NB4 (cell line): ENCODE results near the gene EFNA4.

Experiments used
- POLR2A ChIP-seq: IDR thresholded peaks from 2 replicates; pipeline ENCODE4 v1.6.1; 2011; ENCODE audit warnings: mild to moderate bottlenecking; ENCODE audit not compliant: insufficient read length; ENCODE audit errors: extremely low read depth
- TF ChIP-seq, protein P1 (sequence below): IDR thresholded peaks from one replicate; pipeline ENCODE4 v1.5.1; 2012; ENCODE audit warnings: low read depth, low read length

DNA sequence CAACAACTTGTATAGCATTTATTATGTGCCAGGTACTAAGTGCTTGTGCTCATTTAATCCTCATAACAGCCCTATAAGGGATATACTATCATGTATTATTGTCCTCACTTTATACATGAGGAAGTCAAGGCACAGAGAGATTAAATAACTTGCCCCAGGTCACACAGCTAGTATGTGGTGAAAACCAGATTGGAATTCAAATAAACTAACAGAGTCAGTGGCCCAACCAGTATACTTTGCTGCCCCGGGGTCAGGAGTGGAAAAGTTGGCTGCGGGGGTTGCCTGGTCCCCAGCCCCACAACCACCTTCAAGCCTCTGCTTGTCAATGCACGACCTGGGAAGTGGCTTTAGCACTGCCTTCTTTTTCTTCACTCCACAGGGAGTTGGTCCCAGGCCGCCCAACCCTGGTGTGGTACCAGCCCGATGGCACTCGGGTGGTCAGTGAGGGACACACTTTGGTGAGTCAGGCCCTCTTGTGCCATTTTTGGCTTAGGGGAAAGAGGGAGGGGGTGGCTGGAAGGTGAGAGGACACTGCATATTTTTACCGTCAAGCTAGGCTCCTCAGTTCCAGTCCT is 9.9 kb upstream of the EFNA4 start:
- TF ChIP-seq, protein P1, sequence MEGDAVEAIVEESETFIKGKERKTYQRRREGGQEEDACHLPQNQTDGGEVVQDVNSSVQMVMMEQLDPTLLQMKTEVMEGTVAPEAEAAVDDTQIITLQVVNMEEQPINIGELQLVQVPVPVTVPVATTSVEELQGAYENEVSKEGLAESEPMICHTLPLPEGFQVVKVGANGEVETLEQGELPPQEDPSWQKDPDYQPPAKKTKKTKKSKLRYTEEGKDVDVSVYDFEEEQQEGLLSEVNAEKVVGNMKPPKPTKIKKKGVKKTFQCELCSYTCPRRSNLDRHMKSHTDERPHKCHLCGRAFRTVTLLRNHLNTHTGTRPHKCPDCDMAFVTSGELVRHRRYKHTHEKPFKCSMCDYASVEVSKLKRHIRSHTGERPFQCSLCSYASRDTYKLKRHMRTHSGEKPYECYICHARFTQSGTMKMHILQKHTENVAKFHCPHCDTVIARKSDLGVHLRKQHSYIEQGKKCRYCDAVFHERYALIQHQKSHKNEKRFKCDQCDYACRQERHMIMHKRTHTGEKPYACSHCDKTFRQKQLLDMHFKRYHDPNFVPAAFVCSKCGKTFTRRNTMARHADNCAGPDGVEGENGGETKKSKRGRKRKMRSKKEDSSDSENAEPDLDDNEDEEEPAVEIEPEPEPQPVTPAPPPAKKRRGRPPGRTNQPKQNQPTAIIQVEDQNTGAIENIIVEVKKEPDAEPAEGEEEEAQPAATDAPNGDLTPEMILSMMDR, result no peak
- no peak for TF ChIP-seq POLR2A
